SK-N-SH (cell line): Measurements from ENCODE around the gene KRT35. TPM values are rescaled to one million over a fixed set of nuclear protein-coding genes. Genes with fewer than 3 reads are reported as not detected.

Experiments
- CTCF ChIA-PET: fragments of 300-600, 350-600 bp; formaldehyde crosslinking; extraction: SDS; loops from one replicate; lab custom pipeline; 2021; lab: Yijun Ruan, JAX
- POLR2A ChIA-PET: fragments of 350-600 bp; sonication (Branson Sonifier 250); formaldehyde crosslinking; extraction: SDS; loops from one replicate; lab custom pipeline; 2020; ENCODE audit warnings: antibody characterized with exemption, inconsistent platforms; lab: Yijun Ruan, JAX
- DNase-seq: peaks from one replicate; pipeline ENCODE4 v3.0.0; 2012
- H2AFZ ChIP-seq: fragments of 200-600 bp; sonication (generic); 2 replicates; pipeline ENCODE4 v1.8.1; 2016; ENCODE audit warnings: antibody characterized with exemption, mild to moderate bottlenecking, low read depth
- H3F3A ChIP-seq: fragments of 200-600 bp; sonication (generic); replicated peaks from 2 replicates; pipeline ENCODE3; 2016; ENCODE audit warnings: antibody characterized with exemption, mild to moderate bottlenecking; ENCODE audit not compliant: insufficient read depth
- H3K27ac ChIP-seq, 2 experiments: fragments of 200-500 bp in 1 of 2; fragments of 200-600 bp in 1 of 2; sonication (Bioruptor generic) in 1 of 2; sonication (generic), shearing (Covaris generic) in 1 of 2; 2 replicates each; pipeline versions ENCODE4 v1.5.1 to v1.6.1; 2014 to 2016; ENCODE audit warnings: low read depth in 2 of 2, inconsistent platforms in 1 of 2, low read length in 1 of 2, mild to moderate bottlenecking in 1 of 2, mixed read lengths in 1 of 2
- H3K27me3 ChIP-seq: fragments of 200-600 bp; sonication (generic), shearing (Covaris generic); 2 replicates; pipeline ENCODE4 v1.6.1; 2016; ENCODE audit warnings: mixed run types; ENCODE audit not compliant: insufficient read depth
- H3K36me3 ChIP-seq, 2 experiments: fragments of 200-500 bp in 1 of 2; fragments of 200-600 bp in 1 of 2; sonication (Bioruptor generic) in 1 of 2; sonication (generic) in 1 of 2; replicated peaks in 1 of 2; 2 replicates each; pipeline versions ENCODE3 to v1.5.1; 2014 to 2016; ENCODE audit warnings: low read length in 1 of 2, mild to moderate bottlenecking in 1 of 2; ENCODE audit not compliant: insufficient read depth in 2 of 2, control insufficient read depth in 1 of 2
- H3K4me1 ChIP-seq, 2 experiments: fragments of 200-500 bp in 1 of 2; fragments of 200-600 bp in 1 of 2; sonication (Bioruptor generic) in 1 of 2; sonication (generic), shearing (Covaris generic) in 1 of 2; 2 replicates each; pipeline versions ENCODE4 v1.5.1 to v1.6.1; 2014 to 2016; ENCODE audit warnings: low read depth in 1 of 2, low read length in 1 of 2, mixed run types in 1 of 2; ENCODE audit not compliant: insufficient read depth in 2 of 2, control insufficient read depth in 1 of 2
- H3K4me2 ChIP-seq: fragments of 200-600 bp; sonication (generic), shearing (Covaris generic); 2 replicates; pipeline ENCODE4 v1.6.1; 2017; ENCODE audit warnings: mixed run types
- H3K4me3 ChIP-seq, 2 experiments: fragments of 200-500 bp in 1 of 2; fragments of 200-600 bp in 1 of 2; sonication (Bioruptor generic) in 1 of 2; sonication (generic), shearing (Covaris generic) in 1 of 2; 2 replicates each; pipeline versions ENCODE4 v1.5.1 to v1.8.1; 2014 to 2016; ENCODE audit warnings: low read depth in 2 of 2, inconsistent platforms in 1 of 2, low read length in 1 of 2, mild to moderate bottlenecking in 1 of 2, mixed read lengths in 1 of 2, moderate library complexity in 1 of 2
- H3K79me2 ChIP-seq: fragments of 200-600 bp; sonication (generic); 2 replicates; pipeline ENCODE4 v1.8.1; 2017; ENCODE audit warnings: mild to moderate bottlenecking; ENCODE audit not compliant: insufficient read depth
- H3K9ac ChIP-seq: fragments of 200-600 bp; sonication (generic); 2 replicates; pipeline ENCODE4 v1.6.1; 2017; ENCODE audit warnings: mixed run types
- H3K9me2 ChIP-seq: fragments of 200-600 bp; sonication (generic); 2 replicates; pipeline ENCODE4 v1.6.1; 2017; ENCODE audit warnings: mixed run types
- H3K9me3 ChIP-seq: fragments of 200-600 bp; sonication (generic); 2 replicates; pipeline ENCODE4 v1.6.1; 2017; ENCODE audit warnings: mixed run types, mild to moderate bottlenecking, moderate library complexity
- H4K20me1 ChIP-seq: fragments of 200-600 bp; sonication (generic); 2 replicates; pipeline ENCODE4 v1.6.1; 2017; ENCODE audit warnings: mild to moderate bottlenecking, mixed run types; ENCODE audit not compliant: insufficient read depth
- FOSL2 ChIP-seq: IDR thresholded peaks from 2 replicates; pipeline ENCODE4 v1.4.0; 2012; ENCODE audit warnings: low read depth, mild to moderate bottlenecking, moderate library complexity, borderline replicate concordance
- FOXJ3 ChIP-seq: sonication (generic); formaldehyde crosslinking; IDR thresholded peaks from 2 replicates; pipeline ENCODE4 v1.5.1; 2020; ENCODE audit warnings: mild to moderate bottlenecking, missing genetic modification reagents
- FOXM1 ChIP-seq: IDR thresholded peaks from 2 replicates; pipeline ENCODE4 v1.4.0; 2012; ENCODE audit warnings: low read depth, mild to moderate bottlenecking
- GABPA ChIP-seq: IDR thresholded peaks from 2 replicates; pipeline ENCODE4 v1.4.0; 2012; ENCODE audit warnings: low read depth, mild to moderate bottlenecking
- GATA2 ChIP-seq: sonication (generic); formaldehyde crosslinking; IDR thresholded peaks from 2 replicates; pipeline ENCODE4 v1.5.0; 2020; ENCODE audit warnings: mild to moderate bottlenecking, missing genetic modification reagents
- POLR2AphosphoS5 ChIP-seq: IDR thresholded peaks from 2 replicates; pipeline ENCODE4 v1.6.1; 2012; ENCODE audit warnings: low read depth, low read length
- RAD21 ChIP-seq: IDR thresholded peaks from 2 replicates; pipeline ENCODE4 v1.6.1; 2012; ENCODE audit warnings: mild to moderate bottlenecking, low read length
- SIN3A ChIP-seq: IDR thresholded peaks from 2 replicates; pipeline ENCODE4 v1.6.1; 2012; ENCODE audit warnings: low read depth, mild to moderate bottlenecking, low read length, moderate library complexity, borderline replicate concordance
- TCF12 ChIP-seq: IDR thresholded peaks from 2 replicates; pipeline ENCODE4 v1.4.0; 2012
- TEAD4 ChIP-seq: IDR thresholded peaks from 2 replicates; pipeline ENCODE4 v1.4.0; 2012; ENCODE audit warnings: mild to moderate bottlenecking, borderline replicate concordance; ENCODE audit not compliant: insufficient read depth
- YY1 ChIP-seq: IDR thresholded peaks from 2 replicates; pipeline ENCODE4 v1.4.0; 2012; ENCODE audit warnings: low read depth, mild to moderate bottlenecking
- WGBS: methylation state at CpG from one replicate; pipeline ENCODE4 v1.1.6; 2017; ENCODE audit warnings: low lambda C conversion rate; 5-methylcytosine and 5-hydroxymethylcytosine counted together
- polyA plus RNA-seq, 3 experiments: library from polyadenylated mRNA; depleted of rRNA; stranded (reverse); fragments of >200 nt; gene quantifications; 2 replicates each; pipeline ENCODE4 v1.2.3, GENCODE V29; 2012
- TF ChIP-seq, protein P1 (sequence below): fragments of 200-600 bp; sonication (generic); IDR thresholded peaks from 2 replicates; pipeline ENCODE4 v1.6.1; 2017; ENCODE audit warnings: antibody characterized with exemption, mild to moderate bottlenecking, moderate library complexity
- TF ChIP-seq, protein P2 (sequence below): IDR thresholded peaks from 2 replicates; pipeline ENCODE4; 2012
- TF ChIP-seq, protein P3 (sequence below): fragments of 150-350 bp; IDR thresholded peaks from 2 replicates; pipeline ENCODE4 v1.6.1; 2017; ENCODE audit warnings: antibody characterized with exemption, low read length, low read depth, borderline replicate concordance

KRT35 gene
- polyA plus RNA-seq, 1 of the 3 experiments (the other 2 are of a cell fraction), result not detected

DNA sequence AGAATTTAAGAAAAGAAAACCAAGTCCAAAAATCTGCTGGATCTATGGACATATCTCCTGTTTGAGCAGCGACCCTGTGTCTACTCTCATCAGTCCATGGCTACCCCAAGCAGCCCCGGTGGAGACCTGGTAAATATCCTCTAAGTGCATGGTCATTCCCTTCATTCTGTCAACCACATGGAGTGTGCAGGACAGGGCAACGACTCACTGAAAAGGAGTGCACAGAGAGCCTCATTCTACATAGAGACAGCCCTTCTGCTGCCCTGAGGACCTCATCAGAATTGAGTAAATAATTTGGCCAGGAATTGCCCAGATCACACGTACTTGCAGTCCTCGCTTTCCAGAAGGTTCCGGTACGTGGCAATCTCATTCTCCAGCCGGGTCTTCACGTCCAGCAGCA, 43.2 kb downstream of the KRT35 start:
- Histone ChIP-seq H2AFZ (no peak overlapping the region), H3K9me3 (no peaks in the 10 kb centered on the region), H3F3A (no peaks in the 10 kb centered on the region), H3K9ac (no peak overlapping the region), H3K27ac (no peak overlapping the region), H3K36me3 (no peaks in the 10 kb centered on the region), H3K4me3 (no peak overlapping the region), H3K4me2 (no peak overlapping the region), H3K9me2 (no peaks in the 10 kb centered on the region), H3K79me2 (no peaks in the 10 kb centered on the region), H4K20me1 (no peaks in the 10 kb centered on the region), H3K4me1 (no peaks in the 10 kb centered on the region), H3K27me3 (no peaks in the 10 kb centered on the region)
- no peak for DNase-seq
- 54% methylated on average over 8 of the region's 9 CpGs for WGBS
- ChIA-PET POLR2A (no interaction called here), CTCF (no interaction called here)
- TF ChIP-seq, protein P1, sequence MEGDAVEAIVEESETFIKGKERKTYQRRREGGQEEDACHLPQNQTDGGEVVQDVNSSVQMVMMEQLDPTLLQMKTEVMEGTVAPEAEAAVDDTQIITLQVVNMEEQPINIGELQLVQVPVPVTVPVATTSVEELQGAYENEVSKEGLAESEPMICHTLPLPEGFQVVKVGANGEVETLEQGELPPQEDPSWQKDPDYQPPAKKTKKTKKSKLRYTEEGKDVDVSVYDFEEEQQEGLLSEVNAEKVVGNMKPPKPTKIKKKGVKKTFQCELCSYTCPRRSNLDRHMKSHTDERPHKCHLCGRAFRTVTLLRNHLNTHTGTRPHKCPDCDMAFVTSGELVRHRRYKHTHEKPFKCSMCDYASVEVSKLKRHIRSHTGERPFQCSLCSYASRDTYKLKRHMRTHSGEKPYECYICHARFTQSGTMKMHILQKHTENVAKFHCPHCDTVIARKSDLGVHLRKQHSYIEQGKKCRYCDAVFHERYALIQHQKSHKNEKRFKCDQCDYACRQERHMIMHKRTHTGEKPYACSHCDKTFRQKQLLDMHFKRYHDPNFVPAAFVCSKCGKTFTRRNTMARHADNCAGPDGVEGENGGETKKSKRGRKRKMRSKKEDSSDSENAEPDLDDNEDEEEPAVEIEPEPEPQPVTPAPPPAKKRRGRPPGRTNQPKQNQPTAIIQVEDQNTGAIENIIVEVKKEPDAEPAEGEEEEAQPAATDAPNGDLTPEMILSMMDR, result no peak
- TF ChIP-seq POLR2AphosphoS5 (no peak), TEAD4 (no peak), FOSL2 (no peak), TCF12 (no peak)
- TF ChIP-seq, protein P2, sequence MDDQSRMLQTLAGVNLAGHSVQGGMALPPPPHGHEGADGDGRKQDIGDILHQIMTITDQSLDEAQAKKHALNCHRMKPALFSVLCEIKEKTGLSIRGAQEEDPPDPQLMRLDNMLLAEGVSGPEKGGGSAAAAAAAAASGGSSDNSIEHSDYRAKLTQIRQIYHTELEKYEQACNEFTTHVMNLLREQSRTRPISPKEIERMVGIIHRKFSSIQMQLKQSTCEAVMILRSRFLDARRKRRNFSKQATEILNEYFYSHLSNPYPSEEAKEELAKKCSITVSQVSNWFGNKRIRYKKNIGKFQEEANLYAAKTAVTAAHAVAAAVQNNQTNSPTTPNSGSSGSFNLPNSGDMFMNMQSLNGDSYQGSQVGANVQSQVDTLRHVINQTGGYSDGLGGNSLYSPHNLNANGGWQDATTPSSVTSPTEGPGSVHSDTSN, result no peak

DNA sequence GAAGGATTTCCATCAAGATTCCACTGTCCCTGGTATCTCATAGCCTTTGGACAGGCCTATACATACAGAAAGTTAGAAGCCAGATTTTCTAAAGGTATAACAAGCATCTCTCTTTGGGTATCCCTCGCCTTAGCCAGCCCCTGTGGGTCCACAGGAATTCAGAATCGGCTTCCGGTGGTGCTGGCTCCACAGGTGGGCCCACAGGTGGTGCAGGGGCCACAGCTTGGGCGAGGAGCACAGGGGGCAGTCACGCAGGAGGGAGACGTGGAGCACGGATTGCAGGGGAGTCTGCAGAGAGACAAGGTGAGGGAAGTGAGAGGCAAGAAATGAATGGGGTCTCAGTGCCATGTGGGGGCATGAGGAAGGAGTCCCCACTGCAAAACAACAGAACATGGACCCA, 43.7 kb downstream of the KRT35 start:
- Histone ChIP-seq H3K4me1 (no peaks in the 10 kb centered on the region), H3K27me3 (no peaks in the 10 kb centered on the region), H4K20me1 (no peaks in the 10 kb centered on the region), H3K4me3 (no peak overlapping the region), H3K9ac (no peak overlapping the region), H3K36me3 (no peaks in the 10 kb centered on the region), H2AFZ (no peak overlapping the region), H3K79me2 (no peaks in the 10 kb centered on the region), H3K9me3 (no peaks in the 10 kb centered on the region), H3F3A (no peaks in the 10 kb centered on the region), H3K9me2 (no peaks in the 10 kb centered on the region), H3K4me2 (no peak overlapping the region), H3K27ac (no peak overlapping the region)
- 36% methylated on average over 7 of the region's 7 CpGs for WGBS
- CTCF ChIA-PET, result interaction anchor here (1.4 kb wide), 1 partner anchor 111 kb away, joined by 3 read pairs; no protein-coding TSS in a partner anchor
- POLR2A ChIA-PET, result no interaction called here
- no peak for DNase-seq
- TF ChIP-seq, protein P1, result no peak
- TF ChIP-seq FOXM1, result no peak
- TF ChIP-seq GABPA, result no peak
- TF ChIP-seq, protein P3, sequence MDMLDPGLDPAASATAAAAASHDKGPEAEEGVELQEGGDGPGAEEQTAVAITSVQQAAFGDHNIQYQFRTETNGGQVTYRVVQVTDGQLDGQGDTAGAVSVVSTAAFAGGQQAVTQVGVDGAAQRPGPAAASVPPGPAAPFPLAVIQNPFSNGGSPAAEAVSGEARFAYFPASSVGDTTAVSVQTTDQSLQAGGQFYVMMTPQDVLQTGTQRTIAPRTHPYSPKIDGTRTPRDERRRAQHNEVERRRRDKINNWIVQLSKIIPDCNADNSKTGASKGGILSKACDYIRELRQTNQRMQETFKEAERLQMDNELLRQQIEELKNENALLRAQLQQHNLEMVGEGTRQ, result no peak
- TF ChIP-seq YY1, result no peak
- TF ChIP-seq RAD21, result no peak
- TF ChIP-seq TEAD4, result no peak
- no peak for TF ChIP-seq SIN3A
- TF ChIP-seq FOXJ3 (CRISPR knock-in tag), result no peak
- TF ChIP-seq GATA2 (CRISPR knock-in tag), result no peak
- no peak for TF ChIP-seq TCF12
